IMR-90 (cell line): ENCODE results near the gene PRR12. TPM values are rescaled to one million over a fixed set of nuclear protein-coding genes. Genes with fewer than 3 reads are reported as not detected.
A peak's percentile ranks its signal among the peaks of the same experiment; 100 is the strongest.

Source experiments
- ATAC-seq: fragments of 200-7000 bp; cut with Tn5 transposase; 2 replicates; pipeline ENCODE4 v1.9.1; 2020; ENCODE audit warnings: low read depth, mild to moderate bottlenecking, moderate library complexity
- BruUV-seq: library from RNA; stranded (reverse); fragments of 400-500 nt; replicated peaks from 2 replicates; lab custom pipeline; 2021; lab: Mats Ljungman, UMichigan
- CTCF ChIA-PET: fragments of 300-600 bp; formaldehyde crosslinking; extraction: SDS; loops from one replicate; lab custom pipeline; 2021; ENCODE audit warnings: antibody characterized with exemption; lab: Yijun Ruan, JAX
- POLR2A ChIA-PET: fragments of 300-600 bp; sonication (Branson Sonifier 250); formaldehyde crosslinking; loops from one replicate; lab custom pipeline; 2022; ENCODE audit warnings: antibody characterized with exemption; ENCODE audit not compliant: unreplicated experiment; lab: Charles Lee
- DNase-seq: peaks from one replicate; pipeline ENCODE4 v3.0.0; 2013
- H2AFZ ChIP-seq: replicated peaks from 2 replicates; pipeline ENCODE3; 2013; ENCODE audit warnings: low read length, mild to moderate bottlenecking; ENCODE audit not compliant: poor library complexity
- H2AK5ac ChIP-seq: 2 replicates; pipeline ENCODE4 v1.6.1; 2013; ENCODE audit warnings: low read depth, low read length, inconsistent platforms
- H2AK9ac ChIP-seq: replicated peaks from 2 replicates; pipeline ENCODE3; 2013; ENCODE audit warnings: mild to moderate bottlenecking, low read depth, low read length, moderate library complexity; ENCODE audit not compliant: poor library complexity
- H2BK120ac ChIP-seq: 2 replicates; pipeline ENCODE4 v1.6.1; 2013; ENCODE audit warnings: low read depth, low read length, inconsistent platforms
- H2BK15ac ChIP-seq: 3 replicates; pipeline ENCODE4 v1.6.1; 2013; ENCODE audit warnings: low read depth, low read length, inconsistent platforms
- H2BK20ac ChIP-seq: 2 replicates; pipeline ENCODE4 v1.6.1; 2013; ENCODE audit warnings: low read depth, mild to moderate bottlenecking, inconsistent platforms, low read length, moderate library complexity
- H2BK5ac ChIP-seq: 2 replicates; pipeline ENCODE4 v1.6.1; 2013; ENCODE audit warnings: mild to moderate bottlenecking, low read depth, low read length, inconsistent platforms; ENCODE audit not compliant: poor library complexity, severe bottlenecking
- H3K14ac ChIP-seq: replicated peaks from 2 replicates; pipeline ENCODE4 v1.6.1; 2013; ENCODE audit warnings: low read depth, low read length, inconsistent platforms
- H3K18ac ChIP-seq: 2 replicates; pipeline ENCODE4 v1.6.1; 2013; ENCODE audit warnings: low read depth, low read length, control low read depth
- H3K23ac ChIP-seq: 2 replicates; pipeline ENCODE4 v1.6.1; 2013; ENCODE audit warnings: low read depth, low read length, inconsistent platforms
- H3K27ac ChIP-seq: 2 replicates; pipeline ENCODE4 v1.5.1; 2013; ENCODE audit warnings: mild to moderate bottlenecking, control low read depth, low read length; ENCODE audit not compliant: insufficient read depth
- H3K27me3 ChIP-seq: 2 replicates; pipeline ENCODE4 v1.6.1; 2013; ENCODE audit warnings: low read length; ENCODE audit not compliant: control insufficient read depth, insufficient read depth
- H3K36me3 ChIP-seq: 2 replicates; pipeline ENCODE4 v1.6.1; 2013; ENCODE audit warnings: low read length, mixed read lengths; ENCODE audit not compliant: control insufficient read depth, insufficient read depth
- H3K4ac ChIP-seq: 2 replicates; pipeline ENCODE4 v1.6.1; 2013; ENCODE audit warnings: low read depth, low read length, inconsistent platforms
- H3K4me1 ChIP-seq: 2 replicates; pipeline ENCODE4 v1.6.1; 2013; ENCODE audit warnings: low read length, mixed read lengths; ENCODE audit not compliant: control insufficient read depth, insufficient read depth
- H3K4me2 ChIP-seq: 2 replicates; pipeline ENCODE4 v1.6.1; 2013; ENCODE audit warnings: low read depth, mild to moderate bottlenecking, control low read depth, low read length, moderate library complexity
- H3K4me3 ChIP-seq: 2 replicates; pipeline ENCODE4 v1.5.1; 2013; ENCODE audit warnings: low read depth, mild to moderate bottlenecking, control low read depth, low read length, moderate library complexity; ENCODE audit not compliant: insufficient read depth
- H3K56ac ChIP-seq: 2 replicates; pipeline ENCODE4 v1.6.1; 2013; ENCODE audit warnings: low read length, inconsistent platforms; ENCODE audit not compliant: insufficient read depth; ENCODE audit errors: extremely low read depth
- H3K79me1 ChIP-seq, 2 experiments: 2 replicates each; pipeline ENCODE4 v1.6.1; 2013; ENCODE audit warnings: low read length in 2 of 2, inconsistent platforms in 1 of 2, low read depth in 1 of 2
- H3K9ac ChIP-seq: 2 replicates; pipeline ENCODE4 v1.6.1; 2013; ENCODE audit warnings: low read depth, low read length, control low read depth
- H3K9me1 ChIP-seq: 2 replicates; pipeline ENCODE4 v1.6.1; 2013; ENCODE audit warnings: low read length, inconsistent platforms; ENCODE audit not compliant: insufficient read depth
- H3K9me3 ChIP-seq: 2 replicates; pipeline ENCODE4 v1.6.1; 2013; ENCODE audit warnings: low read length; ENCODE audit not compliant: control insufficient read depth, insufficient read depth
- H4K20me1 ChIP-seq: 2 replicates; pipeline ENCODE4 v1.6.1; 2013; ENCODE audit warnings: low read length, inconsistent platforms; ENCODE audit not compliant: insufficient read depth
- H4K5ac ChIP-seq: 2 replicates; pipeline ENCODE4 v1.6.1; 2013; ENCODE audit warnings: mild to moderate bottlenecking, low read depth, low read length, control low read depth
- H4K8ac ChIP-seq, 2 experiments: 2 replicates each; pipeline ENCODE4 v1.6.1; 2013; ENCODE audit warnings: low read depth in 2 of 2, low read length in 2 of 2, control low read depth in 1 of 2, inconsistent platforms in 1 of 2
- H4K91ac ChIP-seq: 2 replicates; pipeline ENCODE4 v1.6.1; 2013; ENCODE audit warnings: low read depth, low read length, inconsistent platforms; ENCODE audit not compliant: insufficient read depth
- BHLHE40 ChIP-seq: fragments of 150-350 bp; IDR thresholded peaks from 2 replicates; pipeline ENCODE4 v1.6.1; 2016; ENCODE audit warnings: mild to moderate bottlenecking, low read depth, low read length
- CHD1 ChIP-seq: IDR thresholded peaks from 2 replicates; pipeline ENCODE4 v1.6.1; 2012; ENCODE audit warnings: low read depth, low read length, improper control_type of control experiment
- CTCF ChIP-seq: conservative IDR thresholded peaks from 2 replicates; pipeline ENCODE4 v1.5.1; 2012; ENCODE audit warnings: mild to moderate bottlenecking, low read depth, low read length, improper control_type of control experiment
- FOS ChIP-seq: fragments of 150-350 bp; IDR thresholded peaks from 2 replicates; pipeline ENCODE4 v1.6.1; 2016; ENCODE audit warnings: low read depth, low read length
- MXI1 ChIP-seq: IDR thresholded peaks from 2 replicates; pipeline ENCODE4 v1.6.1; 2012; ENCODE audit warnings: low read depth, mild to moderate bottlenecking, low read length, moderate library complexity, borderline replicate concordance
- POLR2A ChIP-seq: IDR thresholded peaks from 2 replicates; pipeline ENCODE4 v1.6.1; 2012; ENCODE audit warnings: mild to moderate bottlenecking, low read depth, low read length
- RAD21 ChIP-seq: IDR thresholded peaks from 2 replicates; pipeline ENCODE4 v1.6.1; 2012; ENCODE audit warnings: low read length, improper control_type of control experiment
- RCOR1 ChIP-seq: IDR thresholded peaks from 2 replicates; pipeline ENCODE4 v1.6.1; 2012; ENCODE audit warnings: mild to moderate bottlenecking, low read length, improper control_type of control experiment; ENCODE audit not compliant: insufficient replicate concordance
- RFX5 ChIP-seq: IDR thresholded peaks from 2 replicates; pipeline ENCODE4 v1.8.0; 2012; ENCODE audit warnings: low read depth, mild to moderate bottlenecking, low read length, moderate library complexity
- SMC3 ChIP-seq: fragments of 150-350 bp; IDR thresholded peaks from 2 replicates; pipeline ENCODE4 v1.6.1; 2016; ENCODE audit warnings: low read depth, mild to moderate bottlenecking, antibody characterized with exemption, low read length, moderate library complexity
- USF2 ChIP-seq: fragments of 150-350 bp; IDR thresholded peaks from 2 replicates; pipeline ENCODE4 v1.6.1; 2017; ENCODE audit warnings: mild to moderate bottlenecking, antibody characterized with exemption, low read length, low read depth
- WGBS, 2 experiments: methylation state at CpG; one replicate each; pipeline versions ENCODE4 v1.1.5 to v1.1.7; 2013; ENCODE audit warnings: missing lambda C conversion rate in 2 of 2; ENCODE audit not compliant: insufficient read length in 1 of 2; ENCODE audit errors: extremely low coverage in 2 of 2; 5-methylcytosine and 5-hydroxymethylcytosine counted together
- dilution Hi-C: fragments of 300-500 bp; cut with HindIII; formaldehyde crosslinking; loops from one replicate; pipeline ENCODE4 v1.14.3; 2018; ENCODE audit warnings: low sequenced_read_pairs; ENCODE audit not compliant: unreplicated experiment
- in situ Hi-C: fragments of 300-500 bp; cut with MboI; formaldehyde crosslinking; loops from 3 replicates; pipeline ENCODE4 v1.14.3; 2019; ENCODE audit warnings: low sequenced_read_pairs, inconsistent platforms, mixed read lengths
- intact Hi-C: fragments of 100-400 bp; cut with micrococcal nuclease; formaldehyde crosslinking; loops from 2 replicates; pipeline ENCODE4 v1.10.0; 2022
- polyA plus RNA-seq, 3 experiments: library from polyadenylated mRNA; depleted of rRNA; stranded (reverse); fragments of >200 nt; gene quantifications; 2 replicates each; pipeline ENCODE4 v1.2.3, GENCODE V29; 2012; ENCODE audit warnings: low replicate concordance in 1 of 3
- total RNA-seq: library from RNA; depleted of rRNA; stranded (reverse); fragments of >200 nt; gene quantifications from 2 replicates; pipeline ENCODE4 v1.2.3, GENCODE V29; 2012
- TF ChIP-seq, protein P1 (sequence below): fragments of 150-350 bp; IDR thresholded peaks from 2 replicates; pipeline ENCODE4 v1.6.1; 2016; ENCODE audit warnings: low read depth, mild to moderate bottlenecking, low read length, moderate library complexity, borderline replicate concordance

Gene PRR12
- total and polyA plus RNA-seq, 2 of the 4 experiments (the other 2 are of a cell fraction) = 0.36 to 4.1 TPM

DNA sequence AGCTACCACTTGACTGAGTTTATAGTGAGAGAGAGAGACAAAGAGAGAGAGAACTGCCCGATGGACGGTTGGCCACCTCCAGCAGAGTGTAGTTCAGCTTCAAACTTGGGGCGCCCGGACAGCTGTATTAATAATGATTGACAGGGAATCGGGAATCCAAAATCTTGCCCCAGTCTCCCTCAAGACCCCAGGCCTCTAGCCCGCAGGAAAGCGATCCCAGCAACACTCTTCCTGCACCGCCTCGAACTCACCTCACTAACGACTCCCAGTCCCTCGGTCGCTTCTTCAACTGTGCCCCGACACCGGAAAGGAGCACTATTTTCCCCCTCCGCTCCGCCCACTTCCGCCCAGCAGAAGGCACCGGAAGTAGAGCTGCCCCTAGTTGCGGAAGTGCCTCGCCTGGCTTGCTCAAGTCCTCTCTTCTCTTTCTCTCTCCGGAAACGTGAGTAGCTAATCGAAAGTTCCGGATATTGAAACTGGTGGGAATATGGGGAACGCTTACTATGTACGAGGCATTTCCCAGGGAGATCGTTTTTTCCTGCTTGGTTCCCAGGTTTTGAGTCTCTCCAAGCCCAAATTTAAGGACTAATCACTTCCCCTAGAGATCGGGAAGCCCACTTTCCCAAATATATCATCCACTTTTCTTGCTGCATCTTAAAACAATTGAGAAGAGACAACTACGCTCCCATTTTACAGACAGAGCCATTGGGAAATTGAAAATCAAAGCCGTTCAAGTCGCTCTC, 10.5 kb upstream of the PRR12 start, which contains the start of gene NOSIP (continued):
- TF ChIP-seq, protein P1, sequence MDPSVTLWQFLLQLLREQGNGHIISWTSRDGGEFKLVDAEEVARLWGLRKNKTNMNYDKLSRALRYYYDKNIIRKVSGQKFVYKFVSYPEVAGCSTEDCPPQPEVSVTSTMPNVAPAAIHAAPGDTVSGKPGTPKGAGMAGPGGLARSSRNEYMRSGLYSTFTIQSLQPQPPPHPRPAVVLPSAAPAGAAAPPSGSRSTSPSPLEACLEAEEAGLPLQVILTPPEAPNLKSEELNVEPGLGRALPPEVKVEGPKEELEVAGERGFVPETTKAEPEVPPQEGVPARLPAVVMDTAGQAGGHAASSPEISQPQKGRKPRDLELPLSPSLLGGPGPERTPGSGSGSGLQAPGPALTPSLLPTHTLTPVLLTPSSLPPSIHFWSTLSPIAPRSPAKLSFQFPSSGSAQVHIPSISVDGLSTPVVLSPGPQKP = no peak

- intact Hi-C loops (no loop called here), in situ Hi-C loops (no loop called here), dilution Hi-C loops (no loop called here)
- WGBS, 2 experiments = no CpG with 5 or more reads among the region's 15 CpGs
- Histone ChIP-seq H4K8ac (peak within 1 kb of the TSS; percentile 79 to 98), H3K36me3 (peaks cover 3% of the 10 kb centered on the region; the same call in 1 of the 2 replicates), H3K18ac (no peak within 1 kb of the TSS), H3K14ac (peak within 1 kb of the TSS; percentile 83), H3K4me2 (peak within 1 kb of the TSS; percentile 94), H3K23ac (peak within 1 kb of the TSS; percentile 89), H3K9me1 (no peaks in the 10 kb centered on the region), H3K4me3 (peak within 1 kb of the TSS; percentile 67), H2BK120ac (peak within 1 kb of the TSS; percentile 77), H3K4me1 (no peaks in the 10 kb centered on the region), H4K5ac (peak within 1 kb of the TSS; percentile 77), H3K56ac (peak within 1 kb of the TSS; percentile 60; the same call in 1 of the 2 replicates), H2AK5ac (peak within 1 kb of the TSS; percentile 80), H3K27me3 (no peaks in the 10 kb centered on the region), H3K9me3 (no peaks in the 10 kb centered on the region), H2BK5ac (peak within 1 kb of the TSS; percentile 10), H2BK20ac (no peak within 1 kb of the TSS), H3K27ac (peak within 1 kb of the TSS; percentile 36), H4K91ac (peak within 1 kb of the TSS; percentile 63), H3K9ac (peak within 1 kb of the TSS; percentile 72), H3K79me1 (peaks cover 11 to 31% of the 10 kb centered on the region in 2 experiments; a peak in 3 of 4 replicates), H4K20me1 (peaks cover 7% of the 10 kb centered on the region; the same call in 1 of the 2 replicates), H2AFZ (peak within 1 kb of the TSS; percentile 93), H2AK9ac (peak within 1 kb of the TSS; percentile 92), H2BK15ac (peak within 1 kb of the TSS; percentile 13; the same call in 1 of the 3 replicates), H3K4ac (peak within 1 kb of the TSS; percentile 79)
- BruUV-seq = no TSS peak
- ChIA-PET POLR2A (no interaction called here), CTCF (interaction anchor here (1.2 kb wide), 1 partner anchor 11 kb away, joined by 8 read pairs; no protein-coding TSS in a partner anchor)
- DNase-seq = no peak
- ATAC-seq = no peak
- TF ChIP-seq RFX5 (no peak), USF2 (no peak), RCOR1 (no peak), BHLHE40 (no peak), CTCF (no peak), FOS (no peak), CHD1 (no peak), MXI1 (no peak), RAD21 (no peak), POLR2A (no peak), SMC3 (no peak)
Observed at GRCh38 chr19:49581007-49581508, 9.9 kb upstream of the PRR12 start, which contains the start of gene PRRG2. Gene PRRG2 (plus strand): TSS chr19:49581316. CDS start chr19:49583220, 1,904 bp downstream.
